PC-3 (cell line): ENCODE results near the gene XPO1. TPM values are rescaled to one million over a fixed set of nuclear protein-coding genes. Genes with fewer than 3 reads are reported as not detected.
"Not testable (repeated sequence)": the region's sequence is repeated elsewhere in the genome, so short reads cannot be mapped to it uniquely, and the experiment has no call there.

Source experiments
- ATAC-seq: fragments of 200-7000 bp; cut with Tn5 transposase; 2 replicates; pipeline ENCODE4 v1.9.1; 2020; ENCODE audit warnings: mild to moderate bottlenecking, moderate library complexity
- BruUV-seq: library from RNA; stranded (reverse); fragments of 400-500 nt; replicated peaks from 2 replicates; lab custom pipeline; 2021; lab: Mats Ljungman, UMichigan
- CTCF ChIA-PET: fragments of 300-600 bp; sonication (Branson Sonifier 250); formaldehyde crosslinking; loops from one replicate; lab custom pipeline; 2022; ENCODE audit warnings: antibody characterized with exemption; lab: Charles Lee
- POLR2A ChIA-PET: fragments of 300-600 bp; sonication (Branson Sonifier 250); formaldehyde crosslinking; loops from one replicate; lab custom pipeline; 2022; ENCODE audit warnings: antibody characterized with exemption; ENCODE audit not compliant: unreplicated experiment; lab: Charles Lee
- DNase-seq: peaks from one replicate; pipeline ENCODE4 v3.0.0-alpha.2; 2015
- H2AFZ ChIP-seq: fragments of 300-600 bp; sonication (generic); 2 replicates; pipeline ENCODE4 v1.6.0; 2016; ENCODE audit warnings: antibody characterized with exemption, low read length
- H3F3A ChIP-seq: fragments of 300-600 bp; sonication (generic); one replicate; pipeline ENCODE4 v1.6.0; 2017; ENCODE audit warnings: antibody characterized with exemption, low read length, control low read depth, mild to moderate bottlenecking; ENCODE audit not compliant: unreplicated experiment
- H3K27ac ChIP-seq: fragments of 300-600 bp; sonication (generic); 2 replicates; pipeline ENCODE4 v1.5.1; 2016; ENCODE audit warnings: mild to moderate bottlenecking, low read length
- H3K27me3 ChIP-seq: fragments of 300-600 bp; sonication (generic); 2 replicates; pipeline ENCODE4 v1.6.1; 2016; ENCODE audit warnings: low read length, mixed read lengths
- H3K36me3 ChIP-seq: fragments of 300-600 bp; sonication (generic); 2 replicates; pipeline ENCODE4 v1.6.1; 2016; ENCODE audit warnings: low read depth, mixed run types, low read length, mixed read lengths
- H3K4me1 ChIP-seq: fragments of 300-600 bp; sonication (generic); 2 replicates; pipeline ENCODE4 v1.5.1; 2016; ENCODE audit warnings: low read length; ENCODE audit not compliant: insufficient read depth
- H3K4me2 ChIP-seq: fragments of 300-600 bp; sonication (generic); 2 replicates; pipeline ENCODE4 v1.6.0; 2016; ENCODE audit warnings: low read length
- H3K4me3 ChIP-seq: fragments of 300-600 bp; sonication (generic); 2 replicates; pipeline ENCODE4 v1.5.1; 2016; ENCODE audit warnings: mild to moderate bottlenecking, low read length, mixed read lengths
- H3K79me2 ChIP-seq: fragments of 300-600 bp; sonication (generic); 2 replicates; pipeline ENCODE4 v1.6.1; 2017; ENCODE audit warnings: low read length, mixed read lengths
- H3K9ac ChIP-seq: fragments of 300-600 bp; sonication (generic); 2 replicates; pipeline ENCODE4 v1.6.0; 2016; ENCODE audit warnings: mild to moderate bottlenecking, low read length
- H3K9me2 ChIP-seq: fragments of 300-600 bp; sonication (generic); replicated peaks from 2 replicates; pipeline ENCODE4 v1.6.1; 2016; ENCODE audit warnings: mixed run types, low read length, mixed read lengths
- H3K9me3 ChIP-seq: fragments of 300-600 bp; sonication (generic); 2 replicates; pipeline ENCODE4 v1.6.1; 2016; ENCODE audit warnings: low read length, mixed read lengths
- H4K20me1 ChIP-seq: fragments of 300-600 bp; sonication (generic); 2 replicates; pipeline ENCODE4 v1.6.1; 2016; ENCODE audit warnings: low read length, mixed read lengths
- CTCF ChIP-seq: fragments of 300-600 bp; sonication (generic); conservative IDR thresholded peaks from 2 replicates; pipeline ENCODE4 v1.5.1; 2017; ENCODE audit warnings: antibody characterized with exemption, low read depth, mild to moderate bottlenecking, low read length
- EZH2 ChIP-seq: fragments of 300-600 bp; sonication (generic); IDR thresholded peaks from one replicate; pipeline ENCODE4 v1.6.1; 2017; ENCODE audit warnings: antibody characterized with exemption, mild to moderate bottlenecking, low read length; ENCODE audit not compliant: unreplicated experiment
- EZH2phosphoT487 ChIP-seq: fragments of 300-600 bp; sonication (generic); IDR thresholded peaks from 2 replicates; pipeline ENCODE4 v1.6.1; 2018; ENCODE audit warnings: mild to moderate bottlenecking, antibody characterized with exemption, low read length, borderline replicate concordance
- intact Hi-C: fragments of 100-400 bp; cut with micrococcal nuclease; formaldehyde crosslinking; loops from 2 replicates; pipeline ENCODE4 v1.9.0; 2023
- total RNA-seq: library from RNA; depleted of rRNA; stranded (reverse); fragments of >200 nt; gene quantifications from 2 replicates; pipeline ENCODE4 v1.2.3, GENCODE V29; 2014

Gene XPO1
- total RNA-seq, 1 experiment from 2014 or later: 138 TPM

- no peak overlapping the region for H3K27ac ChIP-seq
- no peaks in the 10 kb centered on the region for H3K4me1 ChIP-seq
- no peaks in the 10 kb centered on the region for H3K9me3 ChIP-seq
- ATAC-seq (no peak), DNase-seq (no peak)
- no peaks in the 10 kb centered on the region for H3K9me2 ChIP-seq
- intact Hi-C loops: no loop called here
- no peak overlapping the region for H2AFZ ChIP-seq
- no peaks in the 10 kb centered on the region for H3K27me3 ChIP-seq
- no peaks in the 10 kb centered on the region for H3F3A ChIP-seq
- CTCF ChIA-PET: no interaction called here
- H3K79me2 ChIP-seq: no peaks in the 10 kb centered on the region
- H3K4me2 ChIP-seq: no peak overlapping the region
- no peak overlapping the region for H3K4me3 ChIP-seq
- no peak for TF ChIP-seq EZH2
- no peak for TF ChIP-seq CTCF
- TF ChIP-seq EZH2phosphoT487: no peak
- no peak overlapping the region for H3K9ac ChIP-seq
- POLR2A ChIA-PET: no interaction called here
- no peaks in the 10 kb centered on the region for H4K20me1 ChIP-seq
- no peaks in the 10 kb centered on the region for H3K36me3 ChIP-seq
- BruUV-seq: no TSS peak
These were observed 11.4 kb upstream of the XPO1 start for GRCh38 chr2:61549546-61549945.

GRCh38 chr2:61543062-61543461 lies 4.9 kb upstream of the XPO1 start:
- no peak overlapping the region for H3K27ac ChIP-seq
- no peak overlapping the region for H3K4me2 ChIP-seq
- no peaks in the 10 kb centered on the region for H3K27me3 ChIP-seq
- H3F3A ChIP-seq: no peaks in the 10 kb centered on the region
- TF ChIP-seq EZH2 (no peak), CTCF (peak; percentile 23; the same call in 1 of the 2 replicates)
- H3K9me3 ChIP-seq: no peaks in the 10 kb centered on the region
- H2AFZ ChIP-seq: no peak overlapping the region
- ATAC-seq (no peak), DNase-seq (no peak)
- POLR2A ChIA-PET: no interaction called here
- no peaks in the 10 kb centered on the region for H4K20me1 ChIP-seq
- H3K4me3 ChIP-seq: no peak overlapping the region
- no peak overlapping the region for H3K9ac ChIP-seq
- CTCF ChIA-PET: no interaction called here
- H3K4me1 ChIP-seq: peaks cover 6% of the 10 kb centered on the region
- intact Hi-C loops: no loop called here
- H3K36me3 ChIP-seq: no peaks in the 10 kb centered on the region
- H3K79me2 ChIP-seq: peaks cover under 1% of the 10 kb centered on the region
- BruUV-seq: no TSS peak
- H3K9me2 ChIP-seq: no peaks in the 10 kb centered on the region

GRCh38 chr2:61540167-61540566 lies 2.0 kb upstream of the XPO1 start:
- not testable (repeated sequence) for H3K27ac ChIP-seq, ATAC-seq

More at GRCh38 chr2:61540167-61540566, 2.0 kb upstream of the XPO1 start:
- intact Hi-C loops, H3K9ac ChIP-seq, H2AFZ ChIP-seq, H3K4me2 ChIP-seq, H3K4me1 ChIP-seq, H3F3A ChIP-seq, H3K9me3 ChIP-seq, H3K36me3 ChIP-seq, H3K27me3 ChIP-seq, BruUV-seq, H3K9me2 ChIP-seq, POLR2A ChIA-PET, CTCF ChIA-PET, DNase-seq, H3K4me3 ChIP-seq: not testable (repeated sequence)
- H3K79me2 ChIP-seq: peaks cover 29% of the 10 kb centered on the region
- peaks cover 13% of the 10 kb centered on the region for H4K20me1 ChIP-seq
